H9 (cell line): Measurements from ENCODE around the gene CRTAP. TPM values are rescaled to one million over a fixed set of nuclear protein-coding genes. Genes with fewer than 3 reads are reported as not detected.

Experiments
- DNase-seq: peaks from one replicate; pipeline ENCODE4 v3.0.0-alpha.2; 2017
- H2AFZ ChIP-seq: one replicate; pipeline ENCODE4 v1.6.1; 2013; ENCODE audit warnings: mild to moderate bottlenecking, low read length, control low read depth, moderate library complexity
- H2AK5ac ChIP-seq: 2 replicates; pipeline ENCODE4 v1.6.1; 2013; ENCODE audit warnings: low read length, control low read depth, mixed read lengths; ENCODE audit not compliant: insufficient read length
- H2BK120ac ChIP-seq: one replicate; pipeline ENCODE4 v1.6.1; 2013; ENCODE audit warnings: low read depth, mild to moderate bottlenecking, low read length, control low read depth, inconsistent platforms; ENCODE audit not compliant: poor library complexity, severe bottlenecking
- H2BK12ac ChIP-seq: 2 replicates; pipeline ENCODE4 v1.6.1; 2013; ENCODE audit warnings: low read length, control low read depth, mixed read lengths, low read depth; ENCODE audit not compliant: insufficient read length
- H2BK15ac ChIP-seq: 2 replicates; pipeline ENCODE4 v1.6.1; 2013; ENCODE audit warnings: low read depth, low read length, control low read depth
- H2BK20ac ChIP-seq: one replicate; pipeline ENCODE4 v1.6.1; 2013; ENCODE audit warnings: low read depth, mild to moderate bottlenecking, low read length, control low read depth, inconsistent platforms; ENCODE audit not compliant: poor library complexity, severe bottlenecking
- H2BK5ac ChIP-seq: 2 replicates; pipeline ENCODE4 v1.6.1; 2013; ENCODE audit warnings: low read length, control low read depth, mixed read lengths; ENCODE audit not compliant: insufficient read length
- H3K14ac ChIP-seq: 2 replicates; pipeline ENCODE4 v1.6.1; 2013; ENCODE audit warnings: low read length, control low read depth; ENCODE audit not compliant: insufficient read depth
- H3K18ac ChIP-seq: 2 replicates; pipeline ENCODE4 v1.6.1; 2013; ENCODE audit warnings: low read depth, mild to moderate bottlenecking, mixed read lengths, low read length, control low read depth; ENCODE audit not compliant: insufficient read length
- H3K23ac ChIP-seq: 2 replicates; pipeline ENCODE4 v1.6.1; 2013; ENCODE audit warnings: low read length, control low read depth, mixed read lengths, low read depth; ENCODE audit not compliant: insufficient read length
- H3K23me2 ChIP-seq: 2 replicates; pipeline ENCODE4 v1.6.1; 2013; ENCODE audit warnings: low read depth, mild to moderate bottlenecking, mixed read lengths, low read length, control low read depth; ENCODE audit not compliant: insufficient read length, poor library complexity, severe bottlenecking
- H3K27ac ChIP-seq: 2 replicates; pipeline ENCODE4 v1.5.1; 2013; ENCODE audit warnings: low read length, control low read depth, mixed read lengths, low read depth; ENCODE audit not compliant: insufficient read length
- H3K27me3 ChIP-seq: 2 replicates; pipeline ENCODE4 v1.6.1; 2013; ENCODE audit warnings: low read length, control low read depth, inconsistent platforms; ENCODE audit not compliant: insufficient read depth
- H3K4ac ChIP-seq: 2 replicates; pipeline ENCODE4 v1.6.1; 2013; ENCODE audit warnings: low read depth, mild to moderate bottlenecking, control low read depth, inconsistent platforms, low read length, moderate library complexity
- H3K4me1 ChIP-seq: 2 replicates; pipeline ENCODE4 v1.6.1; 2013; ENCODE audit warnings: low read length, control low read depth, inconsistent platforms; ENCODE audit not compliant: insufficient read depth
- H3K4me2 ChIP-seq: 2 replicates; pipeline ENCODE4 v1.6.1; 2013; ENCODE audit warnings: low read length, control low read depth, mixed read lengths; ENCODE audit not compliant: insufficient read length, insufficient read depth
- H3K56ac ChIP-seq: 2 replicates; pipeline ENCODE4 v1.6.1; 2013; ENCODE audit warnings: low read depth, mild to moderate bottlenecking, mixed read lengths, low read length, control low read depth; ENCODE audit not compliant: insufficient read length
- H3K79me1 ChIP-seq: 2 replicates; pipeline ENCODE4 v1.6.1; 2013; ENCODE audit warnings: low read depth, mild to moderate bottlenecking, moderate library complexity, low read length, control low read depth, inconsistent platforms; ENCODE audit not compliant: insufficient read depth, poor library complexity, severe bottlenecking
- H3K79me2 ChIP-seq: 2 replicates; pipeline ENCODE4 v1.6.1; 2013; ENCODE audit warnings: low read length, control low read depth, inconsistent platforms; ENCODE audit not compliant: insufficient read depth
- H3K9ac ChIP-seq: 2 replicates; pipeline ENCODE4 v1.6.1; 2013; ENCODE audit warnings: low read length, control low read depth, mixed read lengths; ENCODE audit not compliant: insufficient read length; ENCODE audit errors: extremely low read depth
- H3K9me3 ChIP-seq: one replicate; pipeline ENCODE4 v1.6.1; 2013; ENCODE audit warnings: low read depth, low read length, inconsistent platforms; ENCODE audit not compliant: control insufficient read depth
- H3T11ph ChIP-seq: one replicate; pipeline ENCODE4 v1.6.1; 2013; ENCODE audit warnings: mild to moderate bottlenecking, low read length, control low read depth, inconsistent platforms
- H4K20me1 ChIP-seq: one replicate; pipeline ENCODE4 v1.6.1; 2013; ENCODE audit not compliant: control insufficient read depth, insufficient read length, insufficient read depth
- H4K5ac ChIP-seq: 2 replicates; pipeline ENCODE4 v1.6.1; 2013; ENCODE audit warnings: low read depth, mild to moderate bottlenecking, mixed read lengths, low read length, control low read depth; ENCODE audit not compliant: insufficient read length
- H4K8ac ChIP-seq: replicated peaks from 2 replicates; pipeline ENCODE4 v1.6.1; 2013; ENCODE audit warnings: low read length, control low read depth, mixed read lengths, low read depth; ENCODE audit not compliant: insufficient read length
- H4K91ac ChIP-seq: 2 replicates; pipeline ENCODE4 v1.6.1; 2013; ENCODE audit warnings: low read depth, mild to moderate bottlenecking, moderate library complexity, mixed read lengths, low read length, control low read depth; ENCODE audit not compliant: insufficient read length
- H3K27ac Mint-ChIP-seq, 3 experiments: 2 replicates in 2 of 3; 3 replicates in 1 of 3; pipeline ENCODE4 v1.8.0; 2020 to 2021; ENCODE audit warnings: mixed read lengths in 3 of 3, mild to moderate bottlenecking in 1 of 3, moderate library complexity in 1 of 3
- H3K27me3 Mint-ChIP-seq: 2 replicates; pipeline ENCODE4 v1.8.0; 2021; ENCODE audit warnings: low read depth, mild to moderate bottlenecking, moderate library complexity, mixed read lengths
- H3K36me3 Mint-ChIP-seq, 3 experiments: 2 replicates in 2 of 3; 3 replicates in 1 of 3; pipeline ENCODE4 v1.8.0; 2020 to 2021; ENCODE audit warnings: low read depth in 3 of 3, mixed read lengths in 3 of 3; ENCODE audit not compliant: insufficient read depth in 1 of 3
- H3K4me1 Mint-ChIP-seq, 2 experiments: 2 replicates each; pipeline ENCODE4 v1.8.0; 2020; ENCODE audit warnings: mixed read lengths in 2 of 2
- H3K4me3 Mint-ChIP-seq, 2 experiments: 2 replicates in 1 of 2; 3 replicates in 1 of 2; pipeline ENCODE4 v1.8.0; 2020 to 2021; ENCODE audit warnings: mild to moderate bottlenecking in 2 of 2, mixed read lengths in 2 of 2, moderate library complexity in 1 of 2
- H3K9me3 Mint-ChIP-seq, 2 experiments: 2 replicates in 1 of 2; 3 replicates in 1 of 2; pipeline ENCODE4 v1.8.0; 2020; ENCODE audit warnings: mild to moderate bottlenecking in 2 of 2, mixed read lengths in 2 of 2, moderate library complexity in 1 of 2
- WGBS: extraction: QIAGEN DNeasy Blood & Tissue Kit; methylation state at CpG from one replicate; pipeline ENCODE4 v1.1.7; 2013; ENCODE audit warnings: missing lambda C conversion rate, low lambda C conversion rate, mixed read lengths; ENCODE audit not compliant: insufficient read length; ENCODE audit errors: extremely low coverage; 5-methylcytosine and 5-hydroxymethylcytosine counted together
- total RNA-seq: library from RNA; stranded (reverse); gene quantifications from 2 replicates; pipeline ENCODE4 v1.2.1, GENCODE V29; 2021
- TF ChIP-seq, protein P1 (sequence below): fragments of 200-600 bp; sonication (generic); conservative IDR thresholded peaks from 3 replicates; pipeline ENCODE4 v1.8.0; 2021; ENCODE audit warnings: antibody characterized with exemption, mild to moderate bottlenecking

Gene CRTAP
- total RNA-seq, 1 experiment from 2014 or later: 159 TPM

DNA sequence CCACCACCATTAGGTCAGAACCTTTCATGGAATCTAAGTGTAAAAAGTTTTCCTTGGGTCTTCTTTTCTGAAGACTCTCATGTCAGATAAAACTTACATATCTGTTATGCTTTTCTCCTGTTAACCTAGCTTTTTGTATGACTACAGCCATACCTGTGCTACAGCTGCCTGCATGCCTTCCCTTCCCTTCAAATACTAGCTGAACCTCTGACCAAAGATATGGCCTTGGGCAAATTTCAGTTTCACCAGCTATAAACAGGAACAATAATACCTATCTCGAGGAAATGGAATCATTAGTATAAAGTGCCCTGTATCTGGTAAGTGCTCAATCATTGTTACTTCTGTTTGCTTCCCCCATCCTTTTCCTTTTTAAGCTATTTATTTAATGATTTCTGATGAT lies 41.9 kb upstream of the CRTAP start:
- peaks cover 3% of the 10 kb centered on the region; the same call in 1 of the 2 replicates for H3K4me1 ChIP-seq
- H4K5ac ChIP-seq: no peak overlapping the region
- H3K56ac ChIP-seq: no peak overlapping the region
- H3K23ac ChIP-seq: no peak overlapping the region
- H3K9ac ChIP-seq: no peak overlapping the region
- H2BK15ac ChIP-seq: no peak overlapping the region
- H4K91ac ChIP-seq: no peak overlapping the region
- no peak overlapping the region for H3K27ac Mint-ChIP-seq
- H3K79me2 ChIP-seq: no peaks in the 10 kb centered on the region
- H3K36me3 Mint-ChIP-seq: peaks cover 3 to 6% (median 3%) of the 10 kb centered on the region in 3 experiments; a peak in 4 of 7 replicates
- no peak overlapping the region for H2BK120ac ChIP-seq
- no peak overlapping the region for H4K8ac ChIP-seq
- no peaks in the 10 kb centered on the region for H3K9me3 ChIP-seq
- H3K9me3 Mint-ChIP-seq: no peaks in the 10 kb centered on the region
- H3K79me1 ChIP-seq: peaks cover 4% of the 10 kb centered on the region
- no peak overlapping the region for H2BK5ac ChIP-seq
- no peak overlapping the region for H2AFZ ChIP-seq
- no peaks in the 10 kb centered on the region for H4K20me1 ChIP-seq
- H3K4ac ChIP-seq: no peak overlapping the region
- no CpG with 5 or more reads among the region's 1 CpG for WGBS
- H3K14ac ChIP-seq: no peak overlapping the region
- H2BK20ac ChIP-seq: no peak overlapping the region
- H3K27ac ChIP-seq: no peak overlapping the region
- TF ChIP-seq, protein P1, sequence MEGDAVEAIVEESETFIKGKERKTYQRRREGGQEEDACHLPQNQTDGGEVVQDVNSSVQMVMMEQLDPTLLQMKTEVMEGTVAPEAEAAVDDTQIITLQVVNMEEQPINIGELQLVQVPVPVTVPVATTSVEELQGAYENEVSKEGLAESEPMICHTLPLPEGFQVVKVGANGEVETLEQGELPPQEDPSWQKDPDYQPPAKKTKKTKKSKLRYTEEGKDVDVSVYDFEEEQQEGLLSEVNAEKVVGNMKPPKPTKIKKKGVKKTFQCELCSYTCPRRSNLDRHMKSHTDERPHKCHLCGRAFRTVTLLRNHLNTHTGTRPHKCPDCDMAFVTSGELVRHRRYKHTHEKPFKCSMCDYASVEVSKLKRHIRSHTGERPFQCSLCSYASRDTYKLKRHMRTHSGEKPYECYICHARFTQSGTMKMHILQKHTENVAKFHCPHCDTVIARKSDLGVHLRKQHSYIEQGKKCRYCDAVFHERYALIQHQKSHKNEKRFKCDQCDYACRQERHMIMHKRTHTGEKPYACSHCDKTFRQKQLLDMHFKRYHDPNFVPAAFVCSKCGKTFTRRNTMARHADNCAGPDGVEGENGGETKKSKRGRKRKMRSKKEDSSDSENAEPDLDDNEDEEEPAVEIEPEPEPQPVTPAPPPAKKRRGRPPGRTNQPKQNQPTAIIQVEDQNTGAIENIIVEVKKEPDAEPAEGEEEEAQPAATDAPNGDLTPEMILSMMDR: no peak
- H2BK12ac ChIP-seq: no peak overlapping the region
- no peaks in the 10 kb centered on the region for H3K27me3 ChIP-seq
- peaks cover 5 to 13% of the 10 kb centered on the region in 2 experiments for H3K4me1 Mint-ChIP-seq
- no peaks in the 10 kb centered on the region for H3K23me2 ChIP-seq
- no peak overlapping the region for H3K4me2 ChIP-seq
- H2AK5ac ChIP-seq: no peak overlapping the region
- H3T11ph ChIP-seq: no peak overlapping the region
- no peak for DNase-seq
- no peak overlapping the region for H3K18ac ChIP-seq
- H3K4me3 Mint-ChIP-seq: no peak overlapping the region
- H3K27me3 Mint-ChIP-seq: no peaks in the 10 kb centered on the region
